Activated CD4-positive, alpha-beta memory T cell treated with anti-CD3 and anti-CD28 coated beads, Interleukin-2, amount 10 ng/mL, durations not matched to agents 7 days and 5 days (primary cell): ENCODE measurements around the gene RALGPS1. TPM values are rescaled to one million over a fixed set of nuclear protein-coding genes. Genes with fewer than 3 reads are reported as not detected.
"Not testable (repeated sequence)": the region's sequence is repeated elsewhere in the genome, so short reads cannot be mapped to it uniquely, and the experiment has no call there.

Source experiments
- CTCF ChIA-PET: fragments of 350-600 bp; sonication (Branson Sonifier 250); formaldehyde crosslinking; loops from one replicate; lab custom pipeline; 2021; ENCODE audit warnings: antibody characterized with exemption, inconsistent platforms; lab: Charles Lee
- POLR2A ChIA-PET: fragments of 350-600 bp; sonication (Branson Sonifier 250); formaldehyde crosslinking; loops from one replicate; lab custom pipeline; 2021; ENCODE audit warnings: antibody characterized with exemption; lab: Charles Lee
- DNase-seq: peaks from one replicate; pipeline ENCODE4 v3.0.0-alpha.2; 2020
- H3K27ac Mint-ChIP-seq: one replicate; pipeline ENCODE4 v1.8.0; 2021; ENCODE audit warnings: mild to moderate bottlenecking, mixed read lengths
- H3K27me3 Mint-ChIP-seq: one replicate; pipeline ENCODE4 v1.8.0; 2021; ENCODE audit warnings: mixed read lengths
- H3K36me3 Mint-ChIP-seq: one replicate; pipeline ENCODE4 v1.8.0; 2021; ENCODE audit warnings: low read depth, mixed read lengths
- H3K4me1 Mint-ChIP-seq: one replicate; pipeline ENCODE4 v1.8.0; 2021; ENCODE audit warnings: mixed read lengths
- H3K4me3 Mint-ChIP-seq: one replicate; pipeline ENCODE4 v1.8.0; 2021; ENCODE audit warnings: mild to moderate bottlenecking, mixed read lengths
- H3K9me3 Mint-ChIP-seq: one replicate; pipeline ENCODE4 v1.8.0; 2021; ENCODE audit warnings: mixed read lengths
- total RNA-seq, 2 experiments: library from RNA; stranded (reverse); gene quantifications; one replicate each; pipeline ENCODE4 v1.2.3, GENCODE V29; 2021

The RALGPS1 gene
- total RNA-seq, 2 experiments from 2014 or later = 2.8 to 3.4 TPM

GRCh38 chr9:127013597-127013996 lies 99.0 kb downstream of the RALGPS1 start:
- Mint-ChIP-seq H3K27me3 (peaks cover 32% of the 10 kb centered on the region), H3K9me3 (no peaks in the 10 kb centered on the region), H3K27ac (no peak overlapping the region), H3K4me3 (no peak overlapping the region), H3K36me3 (no peaks in the 10 kb centered on the region), H3K4me1 (no peaks in the 10 kb centered on the region)
- no peak for DNase-seq
- ChIA-PET POLR2A (no interaction called here), CTCF (no interaction called here)

- no peaks in the 10 kb centered on the region for H3K36me3 Mint-ChIP-seq
- H3K27me3 Mint-ChIP-seq = peaks cover 32% of the 10 kb centered on the region
- no peak overlapping the region for H3K27ac Mint-ChIP-seq
- no peaks in the 10 kb centered on the region for H3K4me1 Mint-ChIP-seq
- H3K9me3 Mint-ChIP-seq = no peaks in the 10 kb centered on the region
- POLR2A ChIA-PET = no interaction called here
- CTCF ChIA-PET = no interaction called here
- no peak for DNase-seq
- no peak overlapping the region for H3K4me3 Mint-ChIP-seq
These were observed 99.8 kb downstream of the RALGPS1 start for GRCh38 chr9:127014216-127014909.

- H3K36me3 Mint-ChIP-seq = no peaks in the 10 kb centered on the region
- DNase-seq = no peak
- H3K9me3 Mint-ChIP-seq = no peaks in the 10 kb centered on the region
- H3K27me3 Mint-ChIP-seq = peaks cover 34% of the 10 kb centered on the region
- no peak overlapping the region for H3K27ac Mint-ChIP-seq
- POLR2A ChIA-PET = no interaction called here
- H3K4me1 Mint-ChIP-seq = peaks cover 4% of the 10 kb centered on the region
- H3K4me3 Mint-ChIP-seq = no peak overlapping the region
- CTCF ChIA-PET = no interaction called here
These were observed 100.4 kb downstream of the RALGPS1 start for GRCh38 chr9:127014910-127015540.

- Mint-ChIP-seq H3K36me3 (no peaks in the 10 kb centered on the region), H3K27ac (no peak overlapping the region), H3K4me3 (no peak overlapping the region), H3K27me3 (peaks cover 32% of the 10 kb centered on the region), H3K9me3 (no peaks in the 10 kb centered on the region), H3K4me1 (peaks cover 9% of the 10 kb centered on the region)
- CTCF ChIA-PET = no interaction called here
- no peak for DNase-seq
- POLR2A ChIA-PET = no interaction called here
These were observed 101.4 kb downstream of the RALGPS1 start for GRCh38 chr9:127015921-127016512.

- H3K4me1 Mint-ChIP-seq, H3K9me3 Mint-ChIP-seq, H3K27ac Mint-ChIP-seq, H3K36me3 Mint-ChIP-seq, CTCF ChIA-PET, DNase-seq, H3K4me3 Mint-ChIP-seq, POLR2A ChIA-PET: not testable (repeated sequence)
- H3K27me3 Mint-ChIP-seq = peaks cover 24% of the 10 kb centered on the region
These were observed 103.4 kb downstream of the RALGPS1 start for GRCh38 chr9:127017979-127018378.

GRCh38 chr9:127018935-127019334 lies 104.4 kb downstream of the RALGPS1 start:
- Mint-ChIP-seq H3K4me1 (peaks cover 9% of the 10 kb centered on the region), H3K9me3 (no peaks in the 10 kb centered on the region), H3K36me3 (no peaks in the 10 kb centered on the region), H3K4me3 (no peak overlapping the region), H3K27me3 (peaks cover 15% of the 10 kb centered on the region), H3K27ac (no peak overlapping the region)
- ChIA-PET POLR2A (no interaction called here), CTCF (no interaction called here)
- no peak for DNase-seq

- ChIA-PET POLR2A (no interaction called here), CTCF (interaction anchor here (0.6 kb wide), 1 partner anchor 37 kb away, joined by 8 read pairs; no protein-coding TSS in a partner anchor)
- DNase-seq = no peak
- Mint-ChIP-seq H3K36me3 (no peaks in the 10 kb centered on the region), H3K4me3 (no peak overlapping the region), H3K27me3 (peaks cover 18% of the 10 kb centered on the region), H3K4me1 (peaks cover 9% of the 10 kb centered on the region), H3K27ac (no peak overlapping the region), H3K9me3 (no peaks in the 10 kb centered on the region)
These were observed 105.6 kb downstream of the RALGPS1 start for GRCh38 chr9:127020036-127020801.

- Mint-ChIP-seq H3K27ac (no peak overlapping the region), H3K9me3 (no peaks in the 10 kb centered on the region), H3K4me1 (peaks cover 9% of the 10 kb centered on the region), H3K36me3 (no peaks in the 10 kb centered on the region), H3K27me3 (peaks cover 15% of the 10 kb centered on the region), H3K4me3 (no peak overlapping the region)
- ChIA-PET CTCF (interaction anchor here (0.7 kb wide), 1 partner anchor 58 kb away, joined by 3 read pairs; no protein-coding TSS in a partner anchor), POLR2A (no interaction called here)
- DNase-seq = no peak
These were observed 106.2 kb downstream of the RALGPS1 start for GRCh38 chr9:127020802-127021078.

- DNase-seq = no peak
- Mint-ChIP-seq H3K4me1 (peaks cover 9% of the 10 kb centered on the region), H3K9me3 (no peaks in the 10 kb centered on the region), H3K27me3 (peaks cover 12% of the 10 kb centered on the region), H3K4me3 (no peak overlapping the region), H3K27ac (no peak overlapping the region), H3K36me3 (no peaks in the 10 kb centered on the region)
- POLR2A ChIA-PET = no interaction called here
- CTCF ChIA-PET = interaction anchor here (0.7 kb wide), 2 partner anchors 16 to 59 kb away, joined by 3 to 4 read pairs; no protein-coding TSS in a partner anchor
These were observed 107.2 kb downstream of the RALGPS1 start for GRCh38 chr9:127021664-127022363.

- peaks cover 11% of the 10 kb centered on the region for H3K4me1 Mint-ChIP-seq
- H3K36me3 Mint-ChIP-seq = no peaks in the 10 kb centered on the region
- no peaks in the 10 kb centered on the region for H3K9me3 Mint-ChIP-seq
- peaks cover 13% of the 10 kb centered on the region for H3K27me3 Mint-ChIP-seq
- H3K27ac Mint-ChIP-seq = no peak overlapping the region
- ChIA-PET CTCF (no interaction called here), POLR2A (no interaction called here)
- no peak overlapping the region for H3K4me3 Mint-ChIP-seq
- DNase-seq = no peak
These were observed 108.5 kb downstream of the RALGPS1 start for GRCh38 chr9:127022913-127023660.

GRCh38 chr9:127025042-127025441 lies 110.5 kb downstream of the RALGPS1 start:
- Mint-ChIP-seq H3K27me3 (peaks cover 11% of the 10 kb centered on the region), H3K36me3 (no peaks in the 10 kb centered on the region), H3K4me3 (no peak overlapping the region), H3K27ac (no peak overlapping the region), H3K4me1 (peaks cover 7% of the 10 kb centered on the region), H3K9me3 (no peaks in the 10 kb centered on the region)
- POLR2A ChIA-PET = no interaction called here
- CTCF ChIA-PET = interaction anchor here (0.7 kb wide), 1 partner anchor 39 kb away, joined by 4 read pairs; no protein-coding TSS in a partner anchor
- no peak for DNase-seq

GRCh38 chr9:127027694-127028093 lies 113.1 kb downstream of the RALGPS1 start:
- ChIA-PET POLR2A (no interaction called here), CTCF (no interaction called here)
- no peak for DNase-seq
- no peak overlapping the region for H3K4me3 Mint-ChIP-seq
- H3K27me3 Mint-ChIP-seq = peaks cover 11% of the 10 kb centered on the region
- H3K4me1 Mint-ChIP-seq = peaks cover 2% of the 10 kb centered on the region
- H3K36me3 Mint-ChIP-seq = no peaks in the 10 kb centered on the region
- H3K9me3 Mint-ChIP-seq = no peaks in the 10 kb centered on the region
- no peak overlapping the region for H3K27ac Mint-ChIP-seq
